ENCODE results near the gene PRKCA. TPM values are rescaled to one million over a fixed set of nuclear protein-coding genes. Genes with fewer than 3 reads are reported as not detected.

The PRKCA gene
- total and polyA plus RNA-seq, 2 of the 13 experiments (the other 11 are each of a cell fraction or from before 2014, with no cell fraction given), result 18.5 to 21.5 TPM

DNA sequence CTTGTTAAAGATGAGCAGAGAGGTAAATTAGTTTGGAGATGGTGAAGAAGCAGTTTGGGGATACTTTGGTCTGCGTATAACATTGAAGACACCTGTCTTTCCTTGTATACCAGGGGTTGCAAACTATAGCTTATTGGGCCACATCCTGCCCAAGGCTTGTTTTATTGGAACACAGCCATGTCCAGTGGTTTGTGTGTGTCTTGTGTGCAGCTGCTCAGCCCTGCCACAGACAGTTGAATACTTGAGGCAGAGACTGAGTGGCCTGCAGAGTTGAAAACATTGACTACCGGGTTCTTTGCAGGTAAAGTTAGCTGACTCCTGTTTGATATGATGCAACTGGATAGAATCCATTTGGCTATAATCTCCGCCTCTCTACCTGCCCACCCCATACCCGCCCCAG, 224.4 kb downstream of the PRKCA start (continued):
- TF ChIP-seq, protein P1, sequence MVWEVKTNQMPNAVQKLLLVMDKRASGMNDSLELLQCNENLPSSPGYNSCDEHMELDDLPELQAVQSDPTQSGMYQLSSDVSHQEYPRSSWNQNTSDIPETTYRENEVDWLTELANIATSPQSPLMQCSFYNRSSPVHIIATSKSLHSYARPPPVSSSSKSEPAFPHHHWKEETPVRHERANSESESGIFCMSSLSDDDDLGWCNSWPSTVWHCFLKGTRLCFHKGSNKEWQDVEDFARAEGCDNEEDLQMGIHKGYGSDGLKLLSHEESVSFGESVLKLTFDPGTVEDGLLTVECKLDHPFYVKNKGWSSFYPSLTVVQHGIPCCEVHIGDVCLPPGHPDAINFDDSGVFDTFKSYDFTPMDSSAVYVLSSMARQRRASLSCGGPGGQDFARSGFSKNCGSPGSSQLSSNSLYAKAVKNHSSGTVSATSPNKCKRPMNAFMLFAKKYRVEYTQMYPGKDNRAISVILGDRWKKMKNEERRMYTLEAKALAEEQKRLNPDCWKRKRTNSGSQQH (CRISPR knock-in tag; IDR thresholded peaks at IDR 0.05; ENCODE audit: low read depth), result no peak
- TF ChIP-seq ELF1 (CRISPR knock-in tag; IDR thresholded peaks at IDR 0.05) (no peak), HNRNPLL (IDR thresholded peaks at IDR 0.05; ENCODE audit: low read depth, low read length, poor library complexity, severe bottlenecking) (no peak), ZBTB14 (CRISPR knock-in tag; IDR thresholded peaks at IDR 0.05) (no peak), TAF1 (CRISPR knock-in tag; IDR thresholded peaks at IDR 0.05) (no peak), ZFP90 (CRISPR knock-in tag; IDR thresholded peaks at IDR 0.05; ENCODE audit: borderline replicate concordance) (no peak)
- TF ChIP-seq, protein P2, sequence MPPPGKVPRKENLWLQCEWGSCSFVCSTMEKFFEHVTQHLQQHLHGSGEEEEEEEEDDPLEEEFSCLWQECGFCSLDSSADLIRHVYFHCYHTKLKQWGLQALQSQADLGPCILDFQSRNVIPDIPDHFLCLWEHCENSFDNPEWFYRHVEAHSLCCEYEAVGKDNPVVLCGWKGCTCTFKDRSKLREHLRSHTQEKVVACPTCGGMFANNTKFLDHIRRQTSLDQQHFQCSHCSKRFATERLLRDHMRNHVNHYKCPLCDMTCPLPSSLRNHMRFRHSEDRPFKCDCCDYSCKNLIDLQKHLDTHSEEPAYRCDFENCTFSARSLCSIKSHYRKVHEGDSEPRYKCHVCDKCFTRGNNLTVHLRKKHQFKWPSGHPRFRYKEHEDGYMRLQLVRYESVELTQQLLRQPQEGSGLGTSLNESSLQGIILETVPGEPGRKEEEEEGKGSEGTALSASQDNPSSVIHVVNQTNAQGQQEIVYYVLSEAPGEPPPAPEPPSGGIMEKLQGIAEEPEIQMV (CRISPR knock-in tag; IDR thresholded peaks at IDR 0.05; ENCODE audit: low read depth), result no peak

DNA sequence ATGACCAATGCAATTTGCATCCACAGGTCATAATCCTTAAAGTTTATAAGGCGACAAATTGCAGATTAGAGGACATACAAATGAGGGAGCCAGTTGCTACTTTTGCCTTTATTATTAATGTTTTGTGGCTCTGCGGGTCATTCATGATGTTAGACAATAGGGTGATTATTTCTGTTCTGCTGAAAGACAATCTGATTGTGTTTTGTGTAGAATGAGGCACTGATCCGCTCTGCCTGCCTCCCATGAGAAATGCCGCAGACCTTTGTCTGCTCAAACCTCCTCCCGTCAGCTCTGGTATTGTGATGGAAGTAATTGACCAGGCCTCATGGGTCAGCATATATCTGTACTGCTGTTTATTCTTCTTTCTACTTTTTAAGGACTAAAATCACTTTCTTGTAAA, 224.9 kb downstream of the PRKCA start:
- intact Hi-C loops (cut with micrococcal nuclease; ENCODE audit: unreplicated experiment), result no loop called here
- H3K27me3 ChIP-seq (ENCODE audit: control insufficient read depth in 1 of 2, insufficient read depth in 2 of 2, low read length in 2 of 2), result no peaks in the 10 kb centered on the region
- ChIA-PET POLR2A (no interaction called here), CTCF (ENCODE audit: low intra/inter-chr PET ratio, low total read pairs) (no interaction called here)
- H3K36me3 ChIP-seq (replicated peaks in 1 of 2; ENCODE audit: control insufficient read depth in 1 of 2, insufficient read depth in 2 of 2, low read length in 2 of 2), result peaks cover 0 to 2% of the 10 kb centered on the region in 2 experiments; a peak in 2 of 5 replicates
- no peak overlapping the region for H3K4me2 ChIP-seq (ENCODE audit: low read depth, low read length)
- no peak overlapping the region for H3K4me3 ChIP-seq (replicated peaks in 1 of 3; ENCODE audit: insufficient read depth in 1 of 3, low read depth in 2 of 3, low read length in 3 of 3)
- no peak for FAIRE-seq
- BruUV-seq (replicated peaks), result no TSS peak
- H3K4me1 ChIP-seq (ENCODE audit: insufficient read depth, low read length), result peaks cover 17% of the 10 kb centered on the region
- in situ Hi-C loops (cut with HindIII; ENCODE audit: extremely low pct_ligation_motif_present, low pct_unique_long_range_greater_than_20kb), result no loop called here
- H2AFZ ChIP-seq (ENCODE audit: low read length), result no peak overlapping the region
- no peak for ATAC-seq
- H4K20me1 ChIP-seq (ENCODE audit: insufficient read depth, low read length), result no peaks in the 10 kb centered on the region
- WGBS (ENCODE audit: low lambda C conversion rate), result 97% methylated on average over 5 of the region's 5 CpGs
- H3K9ac ChIP-seq (ENCODE audit: insufficient read depth, low read depth, low read length), result no peak overlapping the region
- H3K9me3 ChIP-seq (ENCODE audit: low read length), result no peaks in the 10 kb centered on the region
- peaks cover 3% of the 10 kb centered on the region for H3K79me2 ChIP-seq (ENCODE audit: insufficient read depth, low read length)
- no peak overlapping the region for H3K27ac ChIP-seq (ENCODE audit: extremely low read length, insufficient read depth, low read length)
- DNase-seq (ENCODE audit: low spot score), result no peak
- no peak for TF ChIP-seq SMARCC2 (IDR thresholded peaks at IDR 0.05)
- TF ChIP-seq ZNF570 (CRISPR knock-in tag; IDR thresholded peaks at IDR 0.05; ENCODE audit: borderline replicate concordance), result no peak
- no peak for TF ChIP-seq ZNF75D (CRISPR knock-in tag; IDR thresholded peaks at IDR 0.05; ENCODE audit: borderline replicate concordance)
- TF ChIP-seq ZNF879 (CRISPR knock-in tag; IDR thresholded peaks at IDR 0.05), result no peak
- no peak for TF ChIP-seq HNF1A (IDR thresholded peaks at IDR 0.05; ENCODE audit: low read depth)
- no peak for TF ChIP-seq HNF1A (CRISPR knock-in tag; IDR thresholded peaks at IDR 0.05; ENCODE audit: borderline replicate concordance)
- TF ChIP-seq HNRNPUL1 (IDR thresholded peaks at IDR 0.05; ENCODE audit: low read depth, low read length), result no peak

Data from HepG2 (cell line).